Epithelial cell of proximal tubule (primary cell): ENCODE data around the gene CCDC112. TPM values are rescaled to one million over a fixed set of nuclear protein-coding genes. Genes with fewer than 3 reads are reported as not detected.

Experiments
- DNase-seq: peaks from one replicate; pipeline ENCODE4 v3.0.0-alpha.2; 2011; ENCODE audit warnings: low read depth
- H3K4me3 ChIP-seq: 2 replicates; pipeline ENCODE4 v1.5.1; 2011; ENCODE audit warnings: low read depth, mild to moderate bottlenecking, low read length
- total RNA-seq: library from RNA; depleted of rRNA; stranded (reverse); fragments of >200 nt; gene quantifications from 2 replicates; pipeline ENCODE4 v1.2.3, GENCODE V29; 2015
- TF ChIP-seq, protein P1 (sequence below): conservative IDR thresholded peaks from 2 replicates; pipeline ENCODE4 v1.5.1; 2012; ENCODE audit warnings: low read depth, mild to moderate bottlenecking, low read length

CCDC112 gene
- total RNA-seq, 1 donor from 2014 or later, result 11.7 TPM

DNA sequence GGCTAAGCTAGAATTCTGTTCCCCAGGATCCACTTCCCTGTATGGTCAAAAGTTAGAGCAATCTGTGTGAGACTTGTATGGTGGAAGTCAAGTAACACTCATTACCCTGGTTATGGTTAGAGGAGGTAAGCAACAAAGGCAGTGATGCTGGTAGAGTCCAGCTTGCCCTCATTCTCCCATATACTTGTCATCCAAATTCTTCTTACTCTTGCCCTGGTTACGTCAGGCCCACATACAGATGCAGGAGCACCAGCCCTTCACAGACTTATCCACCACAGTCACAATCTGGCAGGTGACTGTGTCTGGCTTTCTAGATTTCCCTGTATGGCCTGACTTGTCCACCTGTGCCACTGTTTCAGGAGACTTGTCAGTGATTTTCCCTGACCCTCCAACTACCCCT is 69.2 kb downstream of the CCDC112 start:
- DNase-seq, result no peak
- TF ChIP-seq, protein P1, sequence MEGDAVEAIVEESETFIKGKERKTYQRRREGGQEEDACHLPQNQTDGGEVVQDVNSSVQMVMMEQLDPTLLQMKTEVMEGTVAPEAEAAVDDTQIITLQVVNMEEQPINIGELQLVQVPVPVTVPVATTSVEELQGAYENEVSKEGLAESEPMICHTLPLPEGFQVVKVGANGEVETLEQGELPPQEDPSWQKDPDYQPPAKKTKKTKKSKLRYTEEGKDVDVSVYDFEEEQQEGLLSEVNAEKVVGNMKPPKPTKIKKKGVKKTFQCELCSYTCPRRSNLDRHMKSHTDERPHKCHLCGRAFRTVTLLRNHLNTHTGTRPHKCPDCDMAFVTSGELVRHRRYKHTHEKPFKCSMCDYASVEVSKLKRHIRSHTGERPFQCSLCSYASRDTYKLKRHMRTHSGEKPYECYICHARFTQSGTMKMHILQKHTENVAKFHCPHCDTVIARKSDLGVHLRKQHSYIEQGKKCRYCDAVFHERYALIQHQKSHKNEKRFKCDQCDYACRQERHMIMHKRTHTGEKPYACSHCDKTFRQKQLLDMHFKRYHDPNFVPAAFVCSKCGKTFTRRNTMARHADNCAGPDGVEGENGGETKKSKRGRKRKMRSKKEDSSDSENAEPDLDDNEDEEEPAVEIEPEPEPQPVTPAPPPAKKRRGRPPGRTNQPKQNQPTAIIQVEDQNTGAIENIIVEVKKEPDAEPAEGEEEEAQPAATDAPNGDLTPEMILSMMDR, result no peak
- no peak overlapping the region for H3K4me3 ChIP-seq

Other genes with a start within 250 kb of the CCDC112 start
- gene TRIM36, start 126.7 kb downstream of the CCDC112 start, total RNA-seq, result 3.9 and 4.8 TPM in 2 replicates
- gene PGGT1B, start 33.8 kb downstream of the CCDC112 start, total RNA-seq, result 4.6 and 5.4 TPM in 2 replicates
- gene FEM1C, start 248.1 kb upstream of the CCDC112 start, total RNA-seq, result 11.0 and 14.4 TPM in 2 replicates